ENCODE data around the gene PRCC.

The PRCC gene

GRCh38 chr1:156805766-156806511 lies 38.6 kb downstream of the PRCC start:
- TF ChIP-seq YY1 (IDR thresholded peaks at IDR 0.05; ENCODE audit: insufficient read depth, insufficient read length) (no peak), ZNF274 (IDR thresholded peaks at IDR 0.05; ENCODE audit: low read depth, low read length) (no peak), SUZ12 (IDR thresholded peaks at IDR 0.05; ENCODE audit: extremely low read depth, insufficient read depth, insufficient read length) (no peak)
- DNase-seq (ENCODE audit: low read depth, low spot score): no peak
- Histone ChIP-seq H3K4me1 (ENCODE audit: insufficient read depth, insufficient read length) (peaks cover 25% of the 10 kb centered on the region), H3K9ac (ENCODE audit: insufficient read length, low read depth) (no peak overlapping the region), H3K9me3 (ENCODE audit: insufficient read depth, low read length) (no peaks in the 10 kb centered on the region), H3K36me3 (ENCODE audit: insufficient read depth, insufficient read length, low read length) (peaks cover 41% of the 10 kb centered on the region), H3K27me3 (ENCODE audit: insufficient read depth, insufficient read length) (no peaks in the 10 kb centered on the region), H3K4me3 (ENCODE audit: insufficient read length, low read depth) (no peak overlapping the region)

- H3K4me3 ChIP-seq (ENCODE audit: insufficient read length, low read depth): no peak overlapping the region
- peaks cover 33% of the 10 kb centered on the region for H3K36me3 ChIP-seq (ENCODE audit: insufficient read depth, insufficient read length, low read length)
- H3K4me1 ChIP-seq (ENCODE audit: insufficient read depth, insufficient read length): peaks cover 25% of the 10 kb centered on the region
- H3K9ac ChIP-seq (ENCODE audit: insufficient read length, low read depth): no peak overlapping the region
- no peaks in the 10 kb centered on the region for H3K9me3 ChIP-seq (ENCODE audit: insufficient read depth, low read length)
- H3K27me3 ChIP-seq (ENCODE audit: insufficient read depth, insufficient read length): no peaks in the 10 kb centered on the region
- DNase-seq (ENCODE audit: low read depth, low spot score): no peak
- TF ChIP-seq ZNF274 (IDR thresholded peaks at IDR 0.05; ENCODE audit: low read depth, low read length): no peak
- TF ChIP-seq YY1 (IDR thresholded peaks at IDR 0.05; ENCODE audit: insufficient read depth, insufficient read length): no peak
- TF ChIP-seq SUZ12 (IDR thresholded peaks at IDR 0.05; ENCODE audit: extremely low read depth, insufficient read depth, insufficient read length): no peak
These were observed 39.4 kb downstream of the PRCC start for GRCh38 chr1:156806512-156807440.

- Histone ChIP-seq H3K9ac (ENCODE audit: insufficient read length, low read depth) (no peak overlapping the region), H3K4me3 (ENCODE audit: insufficient read length, low read depth) (no peak overlapping the region), H3K9me3 (ENCODE audit: insufficient read depth, low read length) (no peaks in the 10 kb centered on the region), H3K27me3 (ENCODE audit: insufficient read depth, insufficient read length) (no peaks in the 10 kb centered on the region), H3K36me3 (ENCODE audit: insufficient read depth, insufficient read length, low read length) (peaks cover 24% of the 10 kb centered on the region), H3K4me1 (ENCODE audit: insufficient read depth, insufficient read length) (peaks cover 23% of the 10 kb centered on the region)
- no peak for DNase-seq (ENCODE audit: low read depth, low spot score)
- no peak for TF ChIP-seq YY1 (IDR thresholded peaks at IDR 0.05; ENCODE audit: insufficient read depth, insufficient read length)
These were observed 40.3 kb downstream of the PRCC start for GRCh38 chr1:156807627-156808026.

GRCh38 chr1:156808186-156809030 lies 41.1 kb downstream of the PRCC start:
- H3K4me1 ChIP-seq (ENCODE audit: insufficient read depth, insufficient read length): peaks cover 29% of the 10 kb centered on the region
- peaks cover 2% of the 10 kb centered on the region for H3K27me3 ChIP-seq (ENCODE audit: insufficient read depth, insufficient read length)
- peaks cover 21% of the 10 kb centered on the region for H3K36me3 ChIP-seq (ENCODE audit: insufficient read depth, insufficient read length, low read length)
- no peak overlapping the region for H3K9ac ChIP-seq (ENCODE audit: insufficient read length, low read depth)
- no peak overlapping the region for H3K4me3 ChIP-seq (ENCODE audit: insufficient read length, low read depth)
- no peak for DNase-seq (ENCODE audit: low read depth, low spot score)
- TF ChIP-seq ZNF274 (IDR thresholded peaks at IDR 0.05; ENCODE audit: low read depth, low read length): no peak
- TF ChIP-seq SUZ12 (IDR thresholded peaks at IDR 0.05; ENCODE audit: extremely low read depth, insufficient read depth, insufficient read length): no peak
- TF ChIP-seq YY1 (IDR thresholded peaks at IDR 0.05; ENCODE audit: insufficient read depth, insufficient read length): no peak
- no peaks in the 10 kb centered on the region for H3K9me3 ChIP-seq (ENCODE audit: insufficient read depth, low read length)

- Histone ChIP-seq H3K9ac (ENCODE audit: insufficient read length, low read depth) (peak overlapping the region; percentile 53), H3K4me1 (ENCODE audit: insufficient read depth, insufficient read length) (peaks cover 26% of the 10 kb centered on the region), H3K9me3 (ENCODE audit: insufficient read depth, low read length) (no peaks in the 10 kb centered on the region), H3K27me3 (ENCODE audit: insufficient read depth, insufficient read length) (peaks cover 7% of the 10 kb centered on the region), H3K4me3 (ENCODE audit: insufficient read length, low read depth) (no peak overlapping the region), H3K36me3 (ENCODE audit: insufficient read depth, insufficient read length, low read length) (peaks cover 20% of the 10 kb centered on the region)
- TF ChIP-seq SUZ12 (IDR thresholded peaks at IDR 0.05; ENCODE audit: extremely low read depth, insufficient read depth, insufficient read length): no peak
- TF ChIP-seq YY1 (IDR thresholded peaks at IDR 0.05; ENCODE audit: insufficient read depth, insufficient read length): no peak
- TF ChIP-seq ZNF274 (IDR thresholded peaks at IDR 0.05; ENCODE audit: low read depth, low read length): no peak
- no peak for DNase-seq (ENCODE audit: low read depth, low spot score)
These were observed 41.9 kb downstream of the PRCC start for GRCh38 chr1:156809281-156809680.

- H3K27me3 ChIP-seq (ENCODE audit: insufficient read depth, insufficient read length): peaks cover 13% of the 10 kb centered on the region
- no peak for DNase-seq (ENCODE audit: low read depth, low spot score)
- TF ChIP-seq SUZ12 (IDR thresholded peaks at IDR 0.05; ENCODE audit: extremely low read depth, insufficient read depth, insufficient read length) (no peak), YY1 (IDR thresholded peaks at IDR 0.05; ENCODE audit: insufficient read depth, insufficient read length) (no peak), ZNF274 (IDR thresholded peaks at IDR 0.05; ENCODE audit: low read depth, low read length) (no peak)
- H3K9ac ChIP-seq (ENCODE audit: insufficient read length, low read depth): peak overlapping the region; percentile 53
- H3K9me3 ChIP-seq (ENCODE audit: insufficient read depth, low read length): no peaks in the 10 kb centered on the region
- H3K36me3 ChIP-seq (ENCODE audit: insufficient read depth, insufficient read length, low read length): peaks cover 18% of the 10 kb centered on the region
- H3K4me1 ChIP-seq (ENCODE audit: insufficient read depth, insufficient read length): peaks cover 31% of the 10 kb centered on the region
- H3K4me3 ChIP-seq (ENCODE audit: insufficient read length, low read depth): no peak overlapping the region
These were observed 42.5 kb downstream of the PRCC start for GRCh38 chr1:156809711-156810366.
